ENCODE results near the gene TSPEAR. TPM values are rescaled to one million over a fixed set of nuclear protein-coding genes. Genes with fewer than 3 reads are reported as not detected.

The TSPEAR gene
- total and polyA plus RNA-seq, 10 donors = 0.02 to 0.22 (median 0.03) TPM; not detected in 7

DNA sequence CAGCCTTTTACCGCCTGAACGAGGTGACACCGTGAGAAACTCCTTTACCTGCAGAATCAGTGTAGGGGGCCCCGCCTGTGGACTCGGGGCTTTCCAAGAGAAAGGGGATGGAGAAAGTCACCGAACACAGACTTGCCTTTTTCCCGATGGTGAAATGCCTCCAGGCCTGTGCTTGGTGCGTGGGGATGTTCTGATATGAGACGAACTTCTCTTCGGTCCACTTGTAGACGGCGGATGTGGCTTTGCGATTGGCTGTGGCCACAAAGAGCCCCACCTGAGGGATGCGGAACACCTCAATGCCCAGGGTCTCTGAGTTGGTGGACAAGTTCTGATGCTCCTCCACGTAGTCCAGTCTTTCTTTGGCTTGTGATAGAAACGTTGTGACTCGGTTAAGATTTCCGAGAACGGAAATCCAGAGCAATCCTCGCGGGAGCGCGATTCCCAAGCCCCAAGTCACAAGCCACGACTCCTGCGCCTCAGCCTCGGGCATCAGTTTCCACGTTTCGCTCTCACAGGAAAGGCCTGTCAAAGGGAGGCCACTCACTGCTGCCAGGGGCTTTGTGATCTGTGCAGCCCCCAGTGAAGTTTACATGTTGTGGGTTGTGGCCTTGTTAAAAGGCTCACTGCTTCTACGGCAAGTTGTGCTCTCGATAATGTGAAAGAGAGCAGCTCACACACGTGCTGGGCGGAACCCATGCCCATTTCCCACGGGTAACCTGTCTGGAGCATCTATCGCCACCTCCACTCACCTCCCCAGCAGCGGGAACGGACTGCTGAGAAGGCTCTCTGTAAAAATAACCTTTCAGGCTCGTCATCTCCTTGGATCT, 184.0 kb downstream of the TSPEAR start:
- DNase-seq = no peak
- Histone ChIP-seq H3K36me3 (no peaks in the 10 kb centered on the region), H3K9me3 (no peaks in the 10 kb centered on the region), H3K4me1 (no peaks in the 10 kb centered on the region), H3K27ac (no peak overlapping the region), H3K27me3 (replicated peaks in 1 of 7) (peaks cover 0 to 40% (median 0%) of the 10 kb centered on the region in 7 donors), H3K4me3 (no peak overlapping the region)
- TF ChIP-seq CTCF (IDR thresholded peaks at IDR 0.05 in 8 of 11, conservative IDR thresholded peaks at IDR 0.05 in 3 of 11) (no peak), POLR2AphosphoS5 (IDR thresholded peaks at IDR 0.05) (no peak)
- 88 to 92% (median 88%) methylated on average over 37 of the region's 37 CpGs for WGBS, 5 donors
- intact Hi-C loops (cut with DNase I; ENCODE audit: low total_unique reads) = no loop called here

DNA sequence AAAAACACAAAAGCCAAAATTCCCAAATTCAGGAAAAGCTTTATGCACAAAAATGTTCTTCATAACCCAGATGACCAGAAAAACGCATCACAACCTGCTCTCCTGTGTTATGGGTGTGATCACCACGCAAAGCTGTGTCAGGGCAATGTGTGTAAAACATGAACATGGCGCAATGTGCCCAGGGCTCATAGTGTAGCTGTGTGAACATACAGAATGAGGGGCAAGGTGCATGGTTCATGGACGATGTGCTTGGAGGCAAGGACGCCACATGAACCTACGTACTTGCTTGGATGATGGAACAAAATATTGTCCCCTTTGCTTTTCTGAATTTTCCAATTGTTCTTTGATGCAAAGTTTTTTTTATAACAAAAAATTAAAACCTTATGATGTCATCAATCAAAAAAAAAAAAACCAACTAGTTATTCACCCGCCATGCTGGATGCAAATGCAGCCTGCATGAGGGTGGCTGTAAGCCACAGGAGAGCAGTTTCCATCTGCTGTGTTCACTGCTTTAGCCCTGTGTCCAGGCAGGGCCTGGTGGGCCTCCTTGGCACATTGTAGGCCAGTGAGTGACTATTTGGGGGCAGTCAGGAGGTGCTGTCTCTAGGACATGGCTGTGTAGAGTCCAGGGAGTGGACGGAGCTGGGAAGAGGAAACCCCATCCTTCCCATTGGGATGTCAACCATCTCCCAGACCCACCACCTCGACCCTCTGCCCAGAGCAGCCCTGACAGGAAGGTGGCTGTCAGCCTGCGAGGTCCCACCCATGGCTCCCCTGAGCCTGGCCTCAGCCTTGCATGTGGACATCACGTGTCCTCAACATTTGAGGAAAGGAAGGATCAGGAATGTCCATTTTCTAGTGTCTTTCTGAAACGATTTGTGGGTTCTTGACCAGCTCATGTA, 185.0 kb downstream of the TSPEAR start:
- TF ChIP-seq CTCF (IDR thresholded peaks at IDR 0.05 in 8 of 11, conservative IDR thresholded peaks at IDR 0.05 in 3 of 11) (no peak), POLR2AphosphoS5 (IDR thresholded peaks at IDR 0.05) (no peak), POLR2A (IDR thresholded peaks at IDR 0.05) (no peak)
- Histone ChIP-seq H3K4me3 (no peak overlapping the region), H3K4me1 (no peaks in the 10 kb centered on the region), H3K36me3 (no peaks in the 10 kb centered on the region), H3K27ac (no peak overlapping the region), H3K27me3 (replicated peaks in 1 of 7) (peaks cover 0 to 41% (median 0%) of the 10 kb centered on the region in 7 donors), H3K9me3 (no peaks in the 10 kb centered on the region)
- intact Hi-C loops (cut with DNase I; ENCODE audit: low total_unique reads) = no loop called here
- WGBS, 5 donors = 82 to 92% (median 84%) methylated on average over 12 of the region's 12 CpGs
- DNase-seq = no peak

- no peaks in the 10 kb centered on the region for H3K4me1 ChIP-seq
- TF ChIP-seq POLR2AphosphoS5 (IDR thresholded peaks at IDR 0.05) (no peak), CTCF (IDR thresholded peaks at IDR 0.05 in 8 of 11, conservative IDR thresholded peaks at IDR 0.05 in 3 of 11) (no peak)
- DNase-seq = no peak
- H3K27ac ChIP-seq = no peak overlapping the region
- 85 to 91% (median 87%) methylated on average over 15 to 20 of the region's 20 CpGs for WGBS, 5 donors
- intact Hi-C loops (cut with DNase I; ENCODE audit: low total_unique reads) = no loop called here
- no peaks in the 10 kb centered on the region for H3K9me3 ChIP-seq
- peaks cover 0 to 40% (median 0%) of the 10 kb centered on the region in 7 donors for H3K27me3 ChIP-seq (replicated peaks in 1 of 7)
- H3K4me3 ChIP-seq = no peak overlapping the region
- no peaks in the 10 kb centered on the region for H3K36me3 ChIP-seq
Observed at GRCh38 chr21:44525391-44526095, 185.8 kb downstream of the TSPEAR start.

Measured in spleen (tissue), 11 donors.